H9 (cell line): ENCODE measurements around the gene ADISSP. TPM values are rescaled to one million over a fixed set of nuclear protein-coding genes. Genes with fewer than 3 reads are reported as not detected.

Source experiments
- DNase-seq: peaks from one replicate; pipeline ENCODE4 v3.0.0-alpha.2; 2017
- H2AFZ ChIP-seq: one replicate; pipeline ENCODE4 v1.6.1; 2013; ENCODE audit warnings: mild to moderate bottlenecking, low read length, control low read depth, moderate library complexity
- H2AK5ac ChIP-seq: 2 replicates; pipeline ENCODE4 v1.6.1; 2013; ENCODE audit warnings: low read length, control low read depth, mixed read lengths; ENCODE audit not compliant: insufficient read length
- H2BK120ac ChIP-seq: one replicate; pipeline ENCODE4 v1.6.1; 2013; ENCODE audit warnings: low read depth, mild to moderate bottlenecking, low read length, control low read depth, inconsistent platforms; ENCODE audit not compliant: poor library complexity, severe bottlenecking
- H2BK12ac ChIP-seq: 2 replicates; pipeline ENCODE4 v1.6.1; 2013; ENCODE audit warnings: low read length, control low read depth, mixed read lengths, low read depth; ENCODE audit not compliant: insufficient read length
- H2BK15ac ChIP-seq: 2 replicates; pipeline ENCODE4 v1.6.1; 2013; ENCODE audit warnings: low read depth, low read length, control low read depth
- H2BK20ac ChIP-seq: one replicate; pipeline ENCODE4 v1.6.1; 2013; ENCODE audit warnings: low read depth, mild to moderate bottlenecking, low read length, control low read depth, inconsistent platforms; ENCODE audit not compliant: poor library complexity, severe bottlenecking
- H2BK5ac ChIP-seq: 2 replicates; pipeline ENCODE4 v1.6.1; 2013; ENCODE audit warnings: low read length, control low read depth, mixed read lengths; ENCODE audit not compliant: insufficient read length
- H3K14ac ChIP-seq: 2 replicates; pipeline ENCODE4 v1.6.1; 2013; ENCODE audit warnings: low read length, control low read depth; ENCODE audit not compliant: insufficient read depth
- H3K18ac ChIP-seq: 2 replicates; pipeline ENCODE4 v1.6.1; 2013; ENCODE audit warnings: low read depth, mild to moderate bottlenecking, mixed read lengths, low read length, control low read depth; ENCODE audit not compliant: insufficient read length
- H3K23ac ChIP-seq: 2 replicates; pipeline ENCODE4 v1.6.1; 2013; ENCODE audit warnings: low read length, control low read depth, mixed read lengths, low read depth; ENCODE audit not compliant: insufficient read length
- H3K23me2 ChIP-seq: 2 replicates; pipeline ENCODE4 v1.6.1; 2013; ENCODE audit warnings: low read depth, mild to moderate bottlenecking, mixed read lengths, low read length, control low read depth; ENCODE audit not compliant: insufficient read length, poor library complexity, severe bottlenecking
- H3K27ac ChIP-seq: 2 replicates; pipeline ENCODE4 v1.5.1; 2013; ENCODE audit warnings: low read length, control low read depth, mixed read lengths, low read depth; ENCODE audit not compliant: insufficient read length
- H3K27me3 ChIP-seq: 2 replicates; pipeline ENCODE4 v1.6.1; 2013; ENCODE audit warnings: low read length, control low read depth, inconsistent platforms; ENCODE audit not compliant: insufficient read depth
- H3K4ac ChIP-seq: 2 replicates; pipeline ENCODE4 v1.6.1; 2013; ENCODE audit warnings: low read depth, mild to moderate bottlenecking, control low read depth, inconsistent platforms, low read length, moderate library complexity
- H3K4me1 ChIP-seq: 2 replicates; pipeline ENCODE4 v1.6.1; 2013; ENCODE audit warnings: low read length, control low read depth, inconsistent platforms; ENCODE audit not compliant: insufficient read depth
- H3K4me2 ChIP-seq: 2 replicates; pipeline ENCODE4 v1.6.1; 2013; ENCODE audit warnings: low read length, control low read depth, mixed read lengths; ENCODE audit not compliant: insufficient read length, insufficient read depth
- H3K56ac ChIP-seq: 2 replicates; pipeline ENCODE4 v1.6.1; 2013; ENCODE audit warnings: low read depth, mild to moderate bottlenecking, mixed read lengths, low read length, control low read depth; ENCODE audit not compliant: insufficient read length
- H3K79me1 ChIP-seq: 2 replicates; pipeline ENCODE4 v1.6.1; 2013; ENCODE audit warnings: low read depth, mild to moderate bottlenecking, moderate library complexity, low read length, control low read depth, inconsistent platforms; ENCODE audit not compliant: insufficient read depth, poor library complexity, severe bottlenecking
- H3K79me2 ChIP-seq: 2 replicates; pipeline ENCODE4 v1.6.1; 2013; ENCODE audit warnings: low read length, control low read depth, inconsistent platforms; ENCODE audit not compliant: insufficient read depth
- H3K9ac ChIP-seq: 2 replicates; pipeline ENCODE4 v1.6.1; 2013; ENCODE audit warnings: low read length, control low read depth, mixed read lengths; ENCODE audit not compliant: insufficient read length; ENCODE audit errors: extremely low read depth
- H3K9me3 ChIP-seq: one replicate; pipeline ENCODE4 v1.6.1; 2013; ENCODE audit warnings: low read depth, low read length, inconsistent platforms; ENCODE audit not compliant: control insufficient read depth
- H3T11ph ChIP-seq: one replicate; pipeline ENCODE4 v1.6.1; 2013; ENCODE audit warnings: mild to moderate bottlenecking, low read length, control low read depth, inconsistent platforms
- H4K20me1 ChIP-seq: one replicate; pipeline ENCODE4 v1.6.1; 2013; ENCODE audit not compliant: control insufficient read depth, insufficient read length, insufficient read depth
- H4K5ac ChIP-seq: 2 replicates; pipeline ENCODE4 v1.6.1; 2013; ENCODE audit warnings: low read depth, mild to moderate bottlenecking, mixed read lengths, low read length, control low read depth; ENCODE audit not compliant: insufficient read length
- H4K8ac ChIP-seq: replicated peaks from 2 replicates; pipeline ENCODE4 v1.6.1; 2013; ENCODE audit warnings: low read length, control low read depth, mixed read lengths, low read depth; ENCODE audit not compliant: insufficient read length
- H4K91ac ChIP-seq: 2 replicates; pipeline ENCODE4 v1.6.1; 2013; ENCODE audit warnings: low read depth, mild to moderate bottlenecking, moderate library complexity, mixed read lengths, low read length, control low read depth; ENCODE audit not compliant: insufficient read length
- H3K27ac Mint-ChIP-seq, 3 experiments: 2 replicates in 2 of 3; 3 replicates in 1 of 3; pipeline ENCODE4 v1.8.0; 2020 to 2021; ENCODE audit warnings: mixed read lengths in 3 of 3, mild to moderate bottlenecking in 1 of 3, moderate library complexity in 1 of 3
- H3K27me3 Mint-ChIP-seq: 2 replicates; pipeline ENCODE4 v1.8.0; 2021; ENCODE audit warnings: low read depth, mild to moderate bottlenecking, moderate library complexity, mixed read lengths
- H3K36me3 Mint-ChIP-seq, 3 experiments: 2 replicates in 2 of 3; 3 replicates in 1 of 3; pipeline ENCODE4 v1.8.0; 2020 to 2021; ENCODE audit warnings: low read depth in 3 of 3, mixed read lengths in 3 of 3; ENCODE audit not compliant: insufficient read depth in 1 of 3
- H3K4me1 Mint-ChIP-seq, 2 experiments: 2 replicates each; pipeline ENCODE4 v1.8.0; 2020; ENCODE audit warnings: mixed read lengths in 2 of 2
- H3K4me3 Mint-ChIP-seq, 2 experiments: 2 replicates in 1 of 2; 3 replicates in 1 of 2; pipeline ENCODE4 v1.8.0; 2020 to 2021; ENCODE audit warnings: mild to moderate bottlenecking in 2 of 2, mixed read lengths in 2 of 2, moderate library complexity in 1 of 2
- H3K9me3 Mint-ChIP-seq, 2 experiments: 2 replicates in 1 of 2; 3 replicates in 1 of 2; pipeline ENCODE4 v1.8.0; 2020; ENCODE audit warnings: mild to moderate bottlenecking in 2 of 2, mixed read lengths in 2 of 2, moderate library complexity in 1 of 2
- WGBS: extraction: QIAGEN DNeasy Blood & Tissue Kit; methylation state at CpG from one replicate; pipeline ENCODE4 v1.1.7; 2013; ENCODE audit warnings: missing lambda C conversion rate, low lambda C conversion rate, mixed read lengths; ENCODE audit not compliant: insufficient read length; ENCODE audit errors: extremely low coverage; 5-methylcytosine and 5-hydroxymethylcytosine counted together
- total RNA-seq: library from RNA; stranded (reverse); gene quantifications from 2 replicates; pipeline ENCODE4 v1.2.1, GENCODE V29; 2021
- TF ChIP-seq, protein P1 (sequence below): fragments of 200-600 bp; sonication (generic); conservative IDR thresholded peaks from 3 replicates; pipeline ENCODE4 v1.8.0; 2021; ENCODE audit warnings: antibody characterized with exemption, mild to moderate bottlenecking

The ADISSP gene
- total RNA-seq, 1 experiment from 2014 or later: 80.9 TPM

GRCh38 chr20:3719046-3719445 is 48.5 kb downstream of the ADISSP start:
- H3K79me2 ChIP-seq: no peaks in the 10 kb centered on the region
- TF ChIP-seq, protein P1, sequence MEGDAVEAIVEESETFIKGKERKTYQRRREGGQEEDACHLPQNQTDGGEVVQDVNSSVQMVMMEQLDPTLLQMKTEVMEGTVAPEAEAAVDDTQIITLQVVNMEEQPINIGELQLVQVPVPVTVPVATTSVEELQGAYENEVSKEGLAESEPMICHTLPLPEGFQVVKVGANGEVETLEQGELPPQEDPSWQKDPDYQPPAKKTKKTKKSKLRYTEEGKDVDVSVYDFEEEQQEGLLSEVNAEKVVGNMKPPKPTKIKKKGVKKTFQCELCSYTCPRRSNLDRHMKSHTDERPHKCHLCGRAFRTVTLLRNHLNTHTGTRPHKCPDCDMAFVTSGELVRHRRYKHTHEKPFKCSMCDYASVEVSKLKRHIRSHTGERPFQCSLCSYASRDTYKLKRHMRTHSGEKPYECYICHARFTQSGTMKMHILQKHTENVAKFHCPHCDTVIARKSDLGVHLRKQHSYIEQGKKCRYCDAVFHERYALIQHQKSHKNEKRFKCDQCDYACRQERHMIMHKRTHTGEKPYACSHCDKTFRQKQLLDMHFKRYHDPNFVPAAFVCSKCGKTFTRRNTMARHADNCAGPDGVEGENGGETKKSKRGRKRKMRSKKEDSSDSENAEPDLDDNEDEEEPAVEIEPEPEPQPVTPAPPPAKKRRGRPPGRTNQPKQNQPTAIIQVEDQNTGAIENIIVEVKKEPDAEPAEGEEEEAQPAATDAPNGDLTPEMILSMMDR: no peak
- no peak overlapping the region for H3K9ac ChIP-seq
- WGBS: no CpG with 5 or more reads among the region's 4 CpGs
- H2AFZ ChIP-seq: no peak overlapping the region
- no peak overlapping the region for H3K27ac ChIP-seq
- Mint-ChIP-seq H3K36me3 (no peaks in the 10 kb centered on the region), H3K4me3 (no peak overlapping the region), H3K4me1 (peaks cover 6 to 8% of the 10 kb centered on the region in 2 experiments), H3K27ac (no peak overlapping the region; a peak in 1 of 7 replicates), H3K27me3 (peaks cover 3% of the 10 kb centered on the region), H3K9me3 (no peaks in the 10 kb centered on the region)
- no peak overlapping the region for H3K4me2 ChIP-seq
- no peak overlapping the region for H4K91ac ChIP-seq
- no peak overlapping the region for H2BK5ac ChIP-seq
- no peak overlapping the region for H2BK120ac ChIP-seq
- H4K20me1 ChIP-seq: no peaks in the 10 kb centered on the region
- no peak overlapping the region for H3K14ac ChIP-seq
- no peak overlapping the region for H4K8ac ChIP-seq
- no peak overlapping the region for H3K56ac ChIP-seq
- no peaks in the 10 kb centered on the region; the same call in 1 of the 2 replicates for H3K27me3 ChIP-seq
- no peak overlapping the region for H3T11ph ChIP-seq
- H3K18ac ChIP-seq: no peak overlapping the region
- H3K9me3 ChIP-seq: no peaks in the 10 kb centered on the region
- H3K4ac ChIP-seq: no peak overlapping the region
- H2BK20ac ChIP-seq: no peak overlapping the region
- no peak overlapping the region for H3K23ac ChIP-seq
- DNase-seq: no peak
- H2BK15ac ChIP-seq: no peak overlapping the region
- no peak overlapping the region for H2AK5ac ChIP-seq
- no peak overlapping the region for H2BK12ac ChIP-seq
- no peaks in the 10 kb centered on the region for H3K4me1 ChIP-seq
- H3K23me2 ChIP-seq: no peaks in the 10 kb centered on the region
- no peaks in the 10 kb centered on the region for H3K79me1 ChIP-seq
- H4K5ac ChIP-seq: no peak overlapping the region
